HG03354 (cell line): ENCODE results near the gene COL6A1.

Source experiments
- ATAC-seq: cut with Tn5 transposase; IDR thresholded peaks from one replicate; pipeline ENCODE4 v1.9.1; 2021; ENCODE audit warnings: mild to moderate bottlenecking; ENCODE audit not compliant: unreplicated experiment, poor library complexity, severe bottlenecking

COL6A1 gene

DNA sequence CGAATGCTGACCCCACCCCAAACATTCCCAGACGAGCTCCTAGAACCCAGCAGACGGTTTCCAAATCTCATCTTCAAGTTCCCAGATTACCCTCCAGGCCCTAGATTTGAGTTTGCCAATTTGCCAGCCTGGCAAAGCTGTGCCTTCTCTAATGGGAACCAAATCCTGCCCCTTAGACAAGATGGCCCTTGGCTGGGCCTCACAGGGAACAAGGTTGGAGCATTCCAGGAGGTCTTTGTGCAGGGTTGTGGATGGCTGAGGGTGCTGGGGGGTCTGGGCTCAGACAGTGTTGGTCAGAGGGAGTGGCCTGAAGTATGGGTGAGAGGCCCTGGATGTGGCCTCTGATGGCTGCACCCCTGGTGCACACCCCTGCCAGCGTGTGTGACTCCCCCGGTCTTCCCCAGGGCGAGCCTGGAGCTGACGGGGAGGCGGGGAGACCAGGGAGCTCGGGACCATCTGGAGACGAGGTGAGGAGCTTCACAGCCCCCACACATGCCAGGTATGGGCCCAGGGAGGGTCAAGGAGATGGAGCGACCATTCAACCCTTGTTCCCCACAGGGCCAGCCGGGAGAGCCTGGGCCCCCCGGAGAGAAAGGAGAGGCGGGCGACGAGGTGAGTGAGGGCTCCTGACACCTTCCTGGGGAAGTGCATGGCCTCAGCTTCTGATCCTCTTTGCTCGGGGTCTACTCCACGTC, 10.2 kb downstream of the COL6A1 start:
- ATAC-seq = no peak

DNA sequence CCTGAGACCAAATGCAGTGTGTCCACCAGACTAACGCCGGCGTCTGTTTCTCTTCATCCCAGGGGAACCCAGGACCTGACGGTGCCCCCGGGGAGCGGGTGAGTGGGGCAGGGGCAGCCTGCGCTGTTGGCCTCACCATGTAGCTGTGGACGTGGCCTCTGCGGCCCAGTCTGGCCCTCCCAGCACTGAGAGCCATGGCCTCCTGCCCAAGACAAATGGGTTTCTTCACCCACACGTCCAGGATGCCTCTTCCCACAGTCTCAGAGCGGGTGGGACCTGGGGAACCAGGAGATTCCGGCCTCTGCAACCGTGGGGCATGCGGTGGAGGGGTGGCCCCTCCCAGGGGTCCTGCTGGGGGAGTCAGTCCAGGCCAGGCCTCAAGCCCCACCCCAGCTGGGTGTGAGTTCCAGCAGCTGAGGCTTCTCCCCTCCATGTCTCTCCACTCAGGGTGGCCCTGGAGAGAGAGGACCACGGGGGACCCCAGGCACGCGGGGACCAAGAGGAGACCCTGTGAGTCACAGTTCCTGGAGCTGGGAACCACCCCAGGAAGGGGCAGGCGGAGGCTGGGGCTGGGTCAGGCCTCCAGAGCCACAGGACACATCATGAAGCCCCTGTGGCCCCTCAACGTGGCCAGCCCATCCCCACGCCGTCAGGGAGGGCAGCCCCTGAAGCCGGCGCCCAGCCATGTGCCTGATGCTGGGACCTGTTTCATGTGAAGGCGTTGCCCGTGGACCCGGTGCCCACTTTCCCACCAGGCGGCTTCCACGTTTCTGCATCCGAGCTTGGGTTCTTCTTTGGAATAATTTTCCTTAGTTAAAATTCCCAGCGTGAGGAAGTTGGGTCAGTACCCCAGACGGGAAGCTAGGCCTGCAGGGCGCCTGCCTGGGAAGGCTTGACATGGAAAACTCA, 11.0 kb downstream of the COL6A1 start:
- no peak for ATAC-seq

DNA sequence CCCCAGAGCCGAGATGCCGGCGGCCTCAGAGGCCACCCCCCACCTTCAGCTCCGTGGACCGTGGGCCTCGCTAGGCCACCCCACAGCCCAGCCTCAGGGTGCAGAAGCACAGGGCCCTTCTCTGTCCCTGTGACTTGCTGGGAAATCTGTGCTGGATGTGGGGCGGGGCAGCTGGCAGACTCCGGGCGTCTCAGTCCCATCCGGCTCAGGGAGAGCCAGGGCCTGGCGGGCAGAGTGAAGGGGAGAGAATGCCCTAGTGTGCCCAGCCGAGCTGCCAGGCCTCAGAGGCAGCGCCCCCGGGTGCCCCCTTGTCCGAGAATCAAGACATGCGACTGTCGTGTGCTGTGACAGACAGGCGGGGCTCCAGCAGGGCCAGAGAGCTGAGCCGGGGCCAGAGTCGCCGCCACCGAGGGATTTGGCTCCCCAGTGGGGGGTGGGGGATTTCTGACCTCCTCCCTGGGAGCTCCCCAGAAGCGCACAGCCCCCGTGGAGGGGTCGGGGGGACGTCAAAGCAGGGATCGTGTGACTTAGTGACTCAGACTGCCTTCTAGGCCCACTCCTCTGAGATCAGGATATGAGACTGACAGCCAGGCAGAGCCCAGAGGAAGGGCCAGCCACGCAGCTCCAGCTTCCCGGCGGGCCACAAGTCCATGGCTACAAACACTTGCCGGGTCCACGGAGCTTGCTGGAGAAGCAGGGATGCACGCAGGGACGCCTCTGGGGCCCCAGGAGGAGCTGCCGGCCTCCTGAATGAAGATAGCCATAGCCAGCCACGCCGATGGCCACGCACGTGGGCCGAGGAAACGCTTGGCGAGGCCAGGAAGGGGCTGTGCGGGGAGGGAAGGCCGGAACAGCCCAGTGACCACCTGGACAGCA, 11.9 kb downstream of the COL6A1 start:
- ATAC-seq = no peak

DNA sequence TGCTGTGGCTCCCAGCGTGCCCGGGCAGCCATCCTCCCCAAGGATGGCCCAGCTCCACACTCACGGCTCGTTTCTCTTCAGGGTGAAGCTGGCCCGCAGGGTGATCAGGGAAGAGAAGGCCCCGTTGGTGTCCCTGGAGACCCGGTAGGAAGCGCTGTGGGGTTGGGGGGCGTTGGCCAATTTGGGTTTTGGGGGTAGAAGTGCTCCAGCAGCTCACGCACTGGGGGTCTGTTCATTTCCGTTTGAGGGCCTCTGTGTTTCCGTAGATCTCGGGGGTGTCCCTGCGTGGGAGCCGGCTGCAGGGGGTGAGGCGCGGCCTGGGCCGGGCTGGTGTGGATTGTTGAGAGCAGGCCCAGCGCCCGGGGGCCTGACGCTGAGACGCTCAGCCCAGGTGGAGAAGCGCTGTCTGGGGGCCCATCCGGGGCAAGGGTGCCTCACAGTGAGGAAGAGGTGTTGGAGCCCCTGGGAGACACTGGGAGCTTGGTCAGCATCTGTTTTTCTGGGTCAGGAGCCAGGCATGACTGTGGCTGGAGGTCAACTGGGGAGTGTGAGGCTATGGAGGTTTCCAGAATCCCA, 12.6 kb downstream of the COL6A1 start:
- ATAC-seq = no peak

DNA sequence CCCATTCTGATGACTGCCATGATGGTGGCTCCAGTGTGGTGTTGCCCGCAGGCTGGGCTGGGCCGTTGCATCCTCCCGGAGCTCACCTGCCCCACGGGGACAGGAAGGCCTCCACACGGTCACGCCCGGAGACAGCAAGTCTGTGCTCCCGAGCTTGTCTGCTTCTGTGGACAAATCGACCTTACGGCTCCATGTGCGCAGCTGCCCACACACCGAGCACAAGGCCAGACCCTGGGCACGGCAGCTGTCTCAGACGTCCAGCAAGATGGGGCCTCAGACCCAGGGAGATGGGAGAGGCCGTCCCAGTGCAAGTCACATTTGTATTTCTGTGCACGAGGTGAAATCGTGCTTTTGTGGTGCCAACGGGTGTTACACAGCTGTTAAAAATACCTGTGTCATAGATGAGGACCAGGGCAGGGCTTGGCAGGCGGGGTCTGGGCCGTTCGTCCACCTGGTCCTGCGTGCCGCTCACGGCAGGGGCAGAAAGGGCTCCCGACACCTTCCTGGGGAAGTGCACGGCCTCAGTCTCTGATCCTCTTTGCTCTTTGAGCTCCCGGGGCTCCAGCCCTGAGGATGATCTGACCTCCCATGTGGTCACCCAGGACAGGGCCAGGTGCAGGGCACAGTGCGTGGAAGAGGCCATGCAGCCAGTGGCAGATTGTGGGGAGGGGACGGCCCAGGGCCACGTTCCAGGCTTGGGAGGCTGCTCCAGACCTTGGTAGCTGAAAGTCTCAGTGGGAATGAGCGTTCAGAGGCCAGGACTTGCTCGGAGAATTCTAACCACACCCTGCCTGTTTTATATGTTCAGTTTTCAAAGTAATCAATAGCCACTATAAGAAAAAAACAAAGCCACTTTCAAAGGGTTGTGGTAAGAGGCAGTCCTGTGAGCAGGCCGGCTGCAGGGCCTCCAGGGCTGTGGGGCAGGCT, 13.5 kb downstream of the COL6A1 start:
- ATAC-seq = no peak

DNA sequence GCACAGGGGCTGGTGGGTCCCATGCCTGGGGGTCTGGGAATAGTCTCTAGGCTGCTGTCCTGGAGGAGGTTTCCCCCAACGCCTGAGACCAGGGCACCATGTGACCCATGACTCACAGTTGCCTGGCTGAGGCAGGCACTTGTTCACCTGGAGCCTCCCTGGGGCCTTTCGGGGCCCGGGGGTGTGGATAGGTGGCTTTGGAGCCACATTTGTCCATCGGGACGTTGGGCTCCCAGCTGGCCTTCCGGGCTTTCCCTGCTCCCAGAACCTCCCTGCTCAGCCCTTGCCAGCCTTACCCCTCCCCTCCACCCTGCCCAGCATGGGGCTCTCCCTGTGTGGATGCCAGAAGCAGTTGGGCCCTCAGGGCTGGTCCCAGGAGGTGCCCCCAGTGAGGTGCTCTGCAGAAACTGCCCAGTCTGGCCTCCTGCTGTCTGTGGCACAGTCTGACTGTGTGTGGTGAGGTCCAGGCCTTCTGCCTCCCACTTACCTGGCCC, 14.2 kb downstream of the COL6A1 start:
- no peak for ATAC-seq

DNA sequence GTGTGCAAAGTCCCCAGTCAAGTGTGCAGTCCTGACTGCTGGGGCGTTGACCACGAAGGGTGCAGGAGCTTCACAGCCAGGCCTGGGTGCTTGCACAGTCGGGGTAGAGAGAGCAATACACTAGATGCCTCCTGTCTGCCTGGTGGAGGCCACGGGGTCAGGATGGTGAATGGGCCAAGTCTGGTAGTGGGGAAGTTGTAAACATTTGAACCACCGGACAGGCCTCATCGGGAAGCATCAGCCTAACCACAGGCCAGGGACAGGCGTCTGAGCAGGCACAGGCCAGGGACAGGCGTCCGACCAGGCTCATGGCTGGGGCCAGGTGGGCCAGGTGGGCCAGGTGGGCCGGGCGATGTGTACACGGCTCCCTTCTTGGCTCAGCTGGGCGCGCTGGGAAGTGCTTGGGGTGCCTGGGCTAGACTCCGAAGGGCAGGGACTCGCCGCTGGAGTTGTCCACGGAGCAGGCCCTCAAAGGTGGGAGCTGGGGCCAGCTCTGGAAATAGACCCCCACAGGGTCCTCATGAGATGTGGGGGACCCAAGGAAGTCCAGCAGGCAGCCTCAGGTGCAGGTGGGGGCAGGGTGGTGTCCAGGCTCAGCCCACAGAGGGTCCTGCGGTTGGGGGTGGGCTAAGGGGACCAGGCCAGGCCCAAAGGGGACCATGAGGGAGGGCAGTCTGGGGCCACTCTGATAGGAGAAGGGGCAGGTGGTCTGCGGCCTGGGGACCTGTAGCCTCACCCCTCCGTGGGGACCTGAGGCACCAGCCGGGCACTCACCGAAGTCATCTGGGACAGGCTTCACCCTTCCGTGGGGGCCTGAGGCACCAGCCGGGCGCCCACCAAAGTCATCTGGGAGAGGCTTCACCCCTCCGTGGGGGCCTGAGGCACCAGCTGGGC, 15.0 kb downstream of the COL6A1 start:
- no peak for ATAC-seq

DNA sequence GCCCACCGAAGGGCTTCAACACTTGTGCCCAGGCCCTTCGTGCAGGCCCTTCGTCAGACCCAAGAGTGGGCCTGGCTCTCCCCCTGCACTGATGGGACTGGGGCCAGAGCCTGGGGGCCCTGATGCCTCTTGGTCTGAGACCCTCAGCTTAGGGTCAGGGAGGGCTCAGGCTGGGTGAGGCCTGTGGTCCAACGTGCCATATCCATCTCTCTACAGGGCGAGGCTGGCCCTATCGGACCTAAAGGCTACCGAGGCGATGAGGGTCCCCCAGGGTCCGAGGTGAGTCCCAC, 15.6 kb downstream of the COL6A1 start:
- ATAC-seq = no peak

DNA sequence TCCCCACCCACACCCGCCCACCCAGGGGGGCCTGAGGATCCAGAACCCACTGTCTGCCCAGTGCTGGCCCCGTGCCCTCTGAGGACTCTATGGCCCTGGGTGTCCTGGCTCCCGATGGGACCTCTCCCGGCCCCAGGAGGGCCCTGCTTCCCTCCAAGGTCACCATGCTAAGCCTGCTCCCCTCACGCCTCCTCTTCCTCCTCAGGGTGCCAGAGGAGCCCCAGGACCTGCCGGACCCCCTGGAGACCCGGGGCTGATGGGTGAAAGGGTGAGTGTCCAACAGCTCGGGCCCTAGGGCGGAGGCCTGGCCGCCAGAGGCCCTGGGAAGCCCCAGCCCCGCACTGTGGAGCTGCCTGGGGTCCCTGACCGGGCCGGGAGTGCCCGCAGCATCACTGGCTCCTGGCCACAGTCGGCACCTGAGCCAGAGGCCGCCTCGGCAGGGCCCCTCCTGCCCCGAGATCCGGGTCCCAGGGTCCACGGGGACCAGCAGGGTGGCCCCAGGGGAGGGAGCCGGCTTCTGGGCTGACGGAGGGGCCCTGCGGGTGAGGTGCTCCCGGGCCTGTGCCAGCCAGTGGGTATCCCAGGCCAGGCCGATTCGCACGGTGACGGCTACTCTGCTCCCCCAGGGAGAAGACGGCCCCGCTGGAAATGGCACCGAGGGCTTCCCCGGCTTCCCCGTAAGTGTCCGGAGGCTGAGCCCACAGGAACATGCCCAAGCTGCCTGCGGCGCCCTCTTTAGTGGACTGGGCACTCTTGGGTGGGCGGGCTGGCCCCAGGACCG, 16.1 kb downstream of the COL6A1 start:
- ATAC-seq = no peak

DNA sequence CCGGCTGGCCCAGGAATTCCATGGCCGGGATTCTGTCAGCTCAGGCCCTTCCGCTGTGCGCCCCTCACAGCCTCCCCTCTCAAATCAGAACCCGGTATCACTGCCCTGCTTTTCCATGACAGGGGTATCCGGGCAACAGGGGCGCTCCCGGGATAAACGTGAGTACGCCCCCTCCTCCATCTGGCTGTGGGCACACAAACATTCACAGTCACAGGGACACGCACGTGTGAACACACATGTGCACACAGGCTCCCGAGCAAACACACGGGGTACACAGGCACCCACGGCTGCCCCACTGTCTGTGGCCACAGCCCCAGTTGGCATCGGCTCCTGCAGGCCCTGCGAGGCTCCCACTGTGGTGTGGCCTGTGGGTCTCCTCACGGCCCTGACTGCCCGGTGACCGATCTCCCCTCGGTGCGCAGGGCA, 16.7 kb downstream of the COL6A1 start:
- no peak for ATAC-seq

DNA sequence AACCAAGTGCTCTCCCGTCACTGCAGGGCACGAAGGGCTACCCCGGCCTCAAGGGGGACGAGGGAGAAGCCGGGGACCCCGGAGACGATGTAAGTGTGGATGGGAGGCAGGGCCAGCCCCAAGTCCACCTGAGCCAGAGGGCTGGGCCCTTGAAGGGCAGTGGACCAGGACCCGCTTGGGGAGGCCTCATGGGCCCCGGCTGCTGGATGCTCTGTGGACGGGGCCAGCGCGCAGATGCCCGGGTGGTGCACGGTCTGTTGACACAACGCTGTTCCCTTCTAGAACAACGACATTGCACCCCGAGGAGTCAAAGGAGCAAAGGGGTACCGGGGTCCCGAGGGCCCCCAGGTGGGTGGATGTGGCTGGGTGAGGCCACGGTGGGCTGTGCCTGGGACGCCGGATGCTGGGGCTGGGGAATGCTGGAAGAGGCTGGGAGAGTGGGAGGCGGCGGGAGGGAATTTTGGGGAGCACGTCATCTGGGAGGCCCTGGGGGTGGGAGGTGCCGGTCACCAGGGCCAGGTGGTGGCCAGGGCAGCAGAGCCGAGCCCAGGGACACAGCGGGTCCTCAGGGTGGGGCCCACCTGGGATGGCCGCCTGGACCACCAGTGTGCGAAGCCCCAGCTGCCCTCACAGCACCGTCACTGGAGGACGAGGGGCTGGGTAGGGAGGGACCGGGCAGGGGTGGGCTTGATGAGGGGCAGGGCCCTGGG, 17.5 kb downstream of the COL6A1 start:
- ATAC-seq = no peak

DNA sequence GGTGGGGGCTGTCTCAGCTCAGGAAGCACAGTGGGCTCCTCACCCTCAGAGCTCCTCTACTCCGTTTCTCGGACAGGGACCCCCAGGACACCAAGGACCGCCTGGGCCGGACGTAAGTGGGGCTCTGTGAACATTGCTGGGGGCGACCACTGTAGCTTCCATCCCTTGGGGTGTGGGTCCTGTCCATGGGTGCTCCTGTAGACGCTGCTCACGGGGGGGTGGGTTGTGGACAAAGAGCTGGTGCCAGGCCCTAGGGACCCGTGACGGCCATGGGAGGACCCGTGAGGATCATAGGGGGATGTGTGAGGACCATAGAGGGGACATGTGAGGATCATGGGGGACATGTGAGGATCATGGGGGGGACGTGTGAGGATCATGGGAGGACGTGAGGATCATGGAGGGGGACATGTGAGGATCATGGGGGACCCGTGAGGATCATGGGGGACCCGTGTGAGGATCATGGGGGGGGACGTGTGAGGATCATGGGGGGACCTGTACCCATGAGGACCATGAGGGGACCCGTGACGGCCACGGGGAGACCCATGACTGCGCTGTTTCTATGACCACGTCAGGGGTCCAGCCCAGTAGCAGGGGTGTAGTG, 18.1 kb downstream of the COL6A1 start:
- ATAC-seq = no peak

DNA sequence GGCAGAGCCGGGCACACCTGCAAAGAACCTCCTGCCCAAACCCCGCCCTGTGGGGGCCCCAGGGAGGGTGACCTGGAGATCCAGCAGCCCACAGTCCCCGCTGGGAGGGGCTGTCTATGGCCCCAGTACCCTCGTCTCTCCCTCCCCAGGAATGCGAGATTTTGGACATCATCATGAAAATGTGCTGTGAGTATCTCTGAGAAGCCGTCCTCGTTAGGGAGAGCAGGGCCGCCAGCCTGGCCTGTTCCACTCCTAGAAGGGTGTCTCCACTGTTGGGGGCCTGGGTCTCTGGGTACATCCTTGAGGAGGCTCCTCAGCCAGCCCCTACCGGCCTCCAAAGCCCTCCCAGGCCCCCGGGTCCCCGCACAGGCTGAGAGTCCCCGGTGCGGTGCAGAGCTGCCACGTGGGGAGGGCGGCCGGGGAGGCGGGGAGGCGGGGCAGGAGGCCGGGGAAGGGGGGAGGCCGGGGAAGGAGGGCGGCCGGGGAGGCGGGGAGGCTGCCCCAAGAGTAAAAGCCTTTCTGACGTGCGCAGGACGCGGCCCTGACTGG, 18.7 kb downstream of the COL6A1 start:
- ATAC-seq = no peak

DNA sequence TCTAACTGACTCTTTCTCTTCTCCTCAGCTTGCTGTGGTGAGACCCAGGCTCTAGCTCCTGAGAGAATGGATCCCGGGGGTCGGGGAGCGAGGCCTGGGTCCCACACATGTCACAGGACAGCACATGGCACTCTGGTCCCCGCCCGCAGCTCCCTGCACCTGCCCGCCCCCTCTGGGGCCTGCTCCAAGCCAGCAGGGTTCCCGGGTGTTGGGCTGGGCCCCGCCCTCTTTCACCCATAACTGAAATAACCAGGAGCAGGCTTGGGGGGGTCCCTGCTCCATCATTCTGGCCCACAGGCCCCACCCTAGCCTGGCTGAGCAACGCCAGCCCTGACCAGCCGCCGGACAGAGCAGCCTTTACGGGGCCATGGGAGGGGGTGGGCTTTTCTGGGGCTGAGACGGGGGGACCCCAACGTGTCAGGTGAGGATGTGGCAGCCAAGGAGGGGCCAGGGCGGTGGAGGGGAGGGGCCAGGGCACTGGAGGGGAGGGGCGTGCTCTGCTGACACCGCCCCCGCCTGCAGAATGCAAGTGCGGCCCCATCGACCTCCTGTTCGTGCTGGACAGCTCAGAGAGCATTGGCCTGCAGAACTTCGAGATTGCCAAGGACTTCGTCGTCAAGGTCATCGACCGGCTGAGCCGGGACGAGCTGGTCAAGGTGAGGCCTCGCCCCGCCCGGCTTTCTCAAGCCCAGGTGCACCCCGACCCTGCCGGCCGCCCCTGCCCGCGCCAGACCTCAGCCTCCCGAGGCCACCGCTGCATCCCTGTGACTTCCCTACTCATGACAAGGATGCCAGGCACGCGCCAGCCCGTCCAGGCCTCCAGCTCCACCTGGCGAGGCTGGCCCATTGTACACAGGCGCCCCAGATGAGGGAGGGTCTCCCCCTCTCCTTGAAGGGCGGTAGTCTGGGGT, 19.4 kb downstream of the COL6A1 start:
- ATAC-seq = no peak
